IMR-90 (cell line): ENCODE data around the gene SKA2. TPM values are rescaled to one million over a fixed set of nuclear protein-coding genes. Genes with fewer than 3 reads are reported as not detected.

Experiments
- ATAC-seq: fragments of 200-7000 bp; cut with Tn5 transposase; 2 replicates; pipeline ENCODE4 v1.9.1; 2020; ENCODE audit warnings: low read depth, mild to moderate bottlenecking, moderate library complexity
- BruUV-seq: library from RNA; stranded (reverse); fragments of 400-500 nt; replicated peaks from 2 replicates; lab custom pipeline; 2021; lab: Mats Ljungman, UMichigan
- CTCF ChIA-PET: fragments of 300-600 bp; formaldehyde crosslinking; extraction: SDS; loops from one replicate; lab custom pipeline; 2021; ENCODE audit warnings: antibody characterized with exemption; lab: Yijun Ruan, JAX
- POLR2A ChIA-PET: fragments of 300-600 bp; sonication (Branson Sonifier 250); formaldehyde crosslinking; loops from one replicate; lab custom pipeline; 2022; ENCODE audit warnings: antibody characterized with exemption; ENCODE audit not compliant: unreplicated experiment; lab: Charles Lee
- DNase-seq: peaks from one replicate; pipeline ENCODE4 v3.0.0; 2013
- H2AFZ ChIP-seq: replicated peaks from 2 replicates; pipeline ENCODE3; 2013; ENCODE audit warnings: low read length, mild to moderate bottlenecking; ENCODE audit not compliant: poor library complexity
- H2AK5ac ChIP-seq: 2 replicates; pipeline ENCODE4 v1.6.1; 2013; ENCODE audit warnings: low read depth, low read length, inconsistent platforms
- H2AK9ac ChIP-seq: replicated peaks from 2 replicates; pipeline ENCODE3; 2013; ENCODE audit warnings: mild to moderate bottlenecking, low read depth, low read length, moderate library complexity; ENCODE audit not compliant: poor library complexity
- H2BK120ac ChIP-seq: 2 replicates; pipeline ENCODE4 v1.6.1; 2013; ENCODE audit warnings: low read depth, low read length, inconsistent platforms
- H2BK15ac ChIP-seq: 3 replicates; pipeline ENCODE4 v1.6.1; 2013; ENCODE audit warnings: low read depth, low read length, inconsistent platforms
- H2BK20ac ChIP-seq: 2 replicates; pipeline ENCODE4 v1.6.1; 2013; ENCODE audit warnings: low read depth, mild to moderate bottlenecking, inconsistent platforms, low read length, moderate library complexity
- H2BK5ac ChIP-seq: 2 replicates; pipeline ENCODE4 v1.6.1; 2013; ENCODE audit warnings: mild to moderate bottlenecking, low read depth, low read length, inconsistent platforms; ENCODE audit not compliant: poor library complexity, severe bottlenecking
- H3K14ac ChIP-seq: replicated peaks from 2 replicates; pipeline ENCODE4 v1.6.1; 2013; ENCODE audit warnings: low read depth, low read length, inconsistent platforms
- H3K18ac ChIP-seq: 2 replicates; pipeline ENCODE4 v1.6.1; 2013; ENCODE audit warnings: low read depth, low read length, control low read depth
- H3K23ac ChIP-seq: 2 replicates; pipeline ENCODE4 v1.6.1; 2013; ENCODE audit warnings: low read depth, low read length, inconsistent platforms
- H3K27ac ChIP-seq: 2 replicates; pipeline ENCODE4 v1.5.1; 2013; ENCODE audit warnings: mild to moderate bottlenecking, control low read depth, low read length; ENCODE audit not compliant: insufficient read depth
- H3K27me3 ChIP-seq: 2 replicates; pipeline ENCODE4 v1.6.1; 2013; ENCODE audit warnings: low read length; ENCODE audit not compliant: control insufficient read depth, insufficient read depth
- H3K36me3 ChIP-seq: 2 replicates; pipeline ENCODE4 v1.6.1; 2013; ENCODE audit warnings: low read length, mixed read lengths; ENCODE audit not compliant: control insufficient read depth, insufficient read depth
- H3K4ac ChIP-seq: 2 replicates; pipeline ENCODE4 v1.6.1; 2013; ENCODE audit warnings: low read depth, low read length, inconsistent platforms
- H3K4me1 ChIP-seq: 2 replicates; pipeline ENCODE4 v1.6.1; 2013; ENCODE audit warnings: low read length, mixed read lengths; ENCODE audit not compliant: control insufficient read depth, insufficient read depth
- H3K4me2 ChIP-seq: 2 replicates; pipeline ENCODE4 v1.6.1; 2013; ENCODE audit warnings: low read depth, mild to moderate bottlenecking, control low read depth, low read length, moderate library complexity
- H3K4me3 ChIP-seq: 2 replicates; pipeline ENCODE4 v1.5.1; 2013; ENCODE audit warnings: low read depth, mild to moderate bottlenecking, control low read depth, low read length, moderate library complexity; ENCODE audit not compliant: insufficient read depth
- H3K56ac ChIP-seq: 2 replicates; pipeline ENCODE4 v1.6.1; 2013; ENCODE audit warnings: low read length, inconsistent platforms; ENCODE audit not compliant: insufficient read depth; ENCODE audit errors: extremely low read depth
- H3K79me1 ChIP-seq, 2 experiments: 2 replicates each; pipeline ENCODE4 v1.6.1; 2013; ENCODE audit warnings: low read length in 2 of 2, inconsistent platforms in 1 of 2, low read depth in 1 of 2
- H3K9ac ChIP-seq: 2 replicates; pipeline ENCODE4 v1.6.1; 2013; ENCODE audit warnings: low read depth, low read length, control low read depth
- H3K9me1 ChIP-seq: 2 replicates; pipeline ENCODE4 v1.6.1; 2013; ENCODE audit warnings: low read length, inconsistent platforms; ENCODE audit not compliant: insufficient read depth
- H3K9me3 ChIP-seq: 2 replicates; pipeline ENCODE4 v1.6.1; 2013; ENCODE audit warnings: low read length; ENCODE audit not compliant: control insufficient read depth, insufficient read depth
- H4K20me1 ChIP-seq: 2 replicates; pipeline ENCODE4 v1.6.1; 2013; ENCODE audit warnings: low read length, inconsistent platforms; ENCODE audit not compliant: insufficient read depth
- H4K5ac ChIP-seq: 2 replicates; pipeline ENCODE4 v1.6.1; 2013; ENCODE audit warnings: mild to moderate bottlenecking, low read depth, low read length, control low read depth
- H4K8ac ChIP-seq, 2 experiments: 2 replicates each; pipeline ENCODE4 v1.6.1; 2013; ENCODE audit warnings: low read depth in 2 of 2, low read length in 2 of 2, control low read depth in 1 of 2, inconsistent platforms in 1 of 2
- H4K91ac ChIP-seq: 2 replicates; pipeline ENCODE4 v1.6.1; 2013; ENCODE audit warnings: low read depth, low read length, inconsistent platforms; ENCODE audit not compliant: insufficient read depth
- BHLHE40 ChIP-seq: fragments of 150-350 bp; IDR thresholded peaks from 2 replicates; pipeline ENCODE4 v1.6.1; 2016; ENCODE audit warnings: mild to moderate bottlenecking, low read depth, low read length
- CEBPB ChIP-seq: IDR thresholded peaks from 2 replicates; pipeline ENCODE4 v1.6.1; 2012; ENCODE audit warnings: low read depth, low read length, improper control_type of control experiment
- CHD1 ChIP-seq: IDR thresholded peaks from 2 replicates; pipeline ENCODE4 v1.6.1; 2012; ENCODE audit warnings: low read depth, low read length, improper control_type of control experiment
- CTCF ChIP-seq: conservative IDR thresholded peaks from 2 replicates; pipeline ENCODE4 v1.5.1; 2012; ENCODE audit warnings: mild to moderate bottlenecking, low read depth, low read length, improper control_type of control experiment
- ELK1 ChIP-seq: fragments of 150-350 bp; IDR thresholded peaks from 2 replicates; pipeline ENCODE4 v1.6.1; 2016; ENCODE audit warnings: low read depth, mild to moderate bottlenecking, low read length, moderate library complexity, borderline replicate concordance
- FOS ChIP-seq: fragments of 150-350 bp; IDR thresholded peaks from 2 replicates; pipeline ENCODE4 v1.6.1; 2016; ENCODE audit warnings: low read depth, low read length
- MAFK ChIP-seq: IDR thresholded peaks from 2 replicates; pipeline ENCODE4 v1.6.1; 2012; ENCODE audit warnings: low read depth, low read length, improper control_type of control experiment
- MAZ ChIP-seq: IDR thresholded peaks from 2 replicates; pipeline ENCODE4 v1.6.1; 2012; ENCODE audit warnings: low read depth, mild to moderate bottlenecking, low read length, improper control_type of control experiment, moderate library complexity, borderline replicate concordance
- MXI1 ChIP-seq: IDR thresholded peaks from 2 replicates; pipeline ENCODE4 v1.6.1; 2012; ENCODE audit warnings: low read depth, mild to moderate bottlenecking, low read length, moderate library complexity, borderline replicate concordance
- NFE2L2 ChIP-seq: fragments of 150-350 bp; IDR thresholded peaks from 2 replicates; pipeline ENCODE4 v1.6.1; 2016; ENCODE audit warnings: low read depth, mild to moderate bottlenecking, low read length
- POLR2A ChIP-seq: IDR thresholded peaks from 2 replicates; pipeline ENCODE4 v1.6.1; 2012; ENCODE audit warnings: mild to moderate bottlenecking, low read depth, low read length
- RAD21 ChIP-seq: IDR thresholded peaks from 2 replicates; pipeline ENCODE4 v1.6.1; 2012; ENCODE audit warnings: low read length, improper control_type of control experiment
- RCOR1 ChIP-seq: IDR thresholded peaks from 2 replicates; pipeline ENCODE4 v1.6.1; 2012; ENCODE audit warnings: mild to moderate bottlenecking, low read length, improper control_type of control experiment; ENCODE audit not compliant: insufficient replicate concordance
- RFX5 ChIP-seq: IDR thresholded peaks from 2 replicates; pipeline ENCODE4 v1.8.0; 2012; ENCODE audit warnings: low read depth, mild to moderate bottlenecking, low read length, moderate library complexity
- SMC3 ChIP-seq: fragments of 150-350 bp; IDR thresholded peaks from 2 replicates; pipeline ENCODE4 v1.6.1; 2016; ENCODE audit warnings: low read depth, mild to moderate bottlenecking, antibody characterized with exemption, low read length, moderate library complexity
- USF2 ChIP-seq: fragments of 150-350 bp; IDR thresholded peaks from 2 replicates; pipeline ENCODE4 v1.6.1; 2017; ENCODE audit warnings: mild to moderate bottlenecking, antibody characterized with exemption, low read length, low read depth
- WGBS, 2 experiments: methylation state at CpG; one replicate each; pipeline versions ENCODE4 v1.1.5 to v1.1.7; 2013; ENCODE audit warnings: missing lambda C conversion rate in 2 of 2; ENCODE audit not compliant: insufficient read length in 1 of 2; ENCODE audit errors: extremely low coverage in 2 of 2; 5-methylcytosine and 5-hydroxymethylcytosine counted together
- dilution Hi-C: fragments of 300-500 bp; cut with HindIII; formaldehyde crosslinking; loops from one replicate; pipeline ENCODE4 v1.14.3; 2018; ENCODE audit warnings: low sequenced_read_pairs; ENCODE audit not compliant: unreplicated experiment
- in situ Hi-C: fragments of 300-500 bp; cut with MboI; formaldehyde crosslinking; loops from 3 replicates; pipeline ENCODE4 v1.14.3; 2019; ENCODE audit warnings: low sequenced_read_pairs, inconsistent platforms, mixed read lengths
- intact Hi-C: fragments of 100-400 bp; cut with micrococcal nuclease; formaldehyde crosslinking; loops from 2 replicates; pipeline ENCODE4 v1.10.0; 2022
- polyA plus RNA-seq, 3 experiments: library from polyadenylated mRNA; depleted of rRNA; stranded (reverse); fragments of >200 nt; gene quantifications; 2 replicates each; pipeline ENCODE4 v1.2.3, GENCODE V29; 2012; ENCODE audit warnings: low replicate concordance in 1 of 3
- total RNA-seq: library from RNA; depleted of rRNA; stranded (reverse); fragments of >200 nt; gene quantifications from 2 replicates; pipeline ENCODE4 v1.2.3, GENCODE V29; 2012

Gene SKA2
- total and polyA plus RNA-seq, 2 of the 4 experiments (the other 2 are of a cell fraction), result 30.4 to 38.7 TPM

- H3K4me3 ChIP-seq, result no peak overlapping the region
- intact Hi-C loops, result no loop called here
- no peak overlapping the region for H3K4me2 ChIP-seq
- no peak overlapping the region for H2BK15ac ChIP-seq
- POLR2A ChIA-PET, result no interaction called here
- no peak for DNase-seq
- H3K9me1 ChIP-seq, result no peaks in the 10 kb centered on the region; the same call in 1 of the 2 replicates
- no peak overlapping the region for H2AK9ac ChIP-seq
- H4K91ac ChIP-seq, result no peak overlapping the region
- no peak overlapping the region for H4K5ac ChIP-seq
- no peak overlapping the region for H2BK120ac ChIP-seq
- H3K79me1 ChIP-seq, result peaks cover 19 to 50% of the 10 kb centered on the region in 2 experiments
- H3K18ac ChIP-seq, result no peak overlapping the region
- H3K23ac ChIP-seq, result no peak overlapping the region
- H3K27ac ChIP-seq, result no peak overlapping the region
- no peaks in the 10 kb centered on the region for H3K27me3 ChIP-seq
- in situ Hi-C loops, result no loop called here
- no peaks in the 10 kb centered on the region for H3K9me3 ChIP-seq
- H3K14ac ChIP-seq, result no peak overlapping the region
- TF ChIP-seq CTCF, result no peak
- no peak for TF ChIP-seq RFX5
- no peak for TF ChIP-seq CHD1
- TF ChIP-seq NFE2L2, result no peak
- TF ChIP-seq USF2, result no peak
- no peak for TF ChIP-seq RCOR1
- TF ChIP-seq POLR2A, result no peak
- TF ChIP-seq RAD21, result no peak
- no peak for TF ChIP-seq MXI1
- TF ChIP-seq MAFK, result no peak
- TF ChIP-seq BHLHE40, result no peak
- TF ChIP-seq FOS, result no peak
- no peak for TF ChIP-seq SMC3
- TF ChIP-seq MAZ, result no peak
- no peak for TF ChIP-seq CEBPB
- TF ChIP-seq ELK1, result no peak
- H2BK20ac ChIP-seq, result no peak overlapping the region
- CTCF ChIA-PET, result no interaction called here
- H3K4ac ChIP-seq, result no peak overlapping the region
- BruUV-seq, result no TSS peak
- H3K56ac ChIP-seq, result no peak overlapping the region
- no peak overlapping the region for H2BK5ac ChIP-seq
- H4K8ac ChIP-seq, result no peak overlapping the region
- H2AFZ ChIP-seq, result no peak overlapping the region
- no peaks in the 10 kb centered on the region for H3K4me1 ChIP-seq
- no peaks in the 10 kb centered on the region for H4K20me1 ChIP-seq
- WGBS, 2 experiments, result 100% methylated on average over 3 of the region's 9 CpGs; no CpG with 5 or more reads in 1 of the 2 experiments
- ATAC-seq, result no peak
- dilution Hi-C loops, result no loop called here
- H3K9ac ChIP-seq, result no peak overlapping the region
- no peak overlapping the region for H2AK5ac ChIP-seq
- peaks cover 3% of the 10 kb centered on the region; the same call in 1 of the 2 replicates for H3K36me3 ChIP-seq
Observed at GRCh38 chr17:59181481-59181880, 26.5 kb upstream of the SKA2 start.
